NCI-H526 treated with DMSO at 0.1 percent for 48 hours (cell line): ENCODE measurements around the gene PIEZO2.
"Not testable (repeated sequence)": the region's sequence is repeated elsewhere in the genome, so short reads cannot be mapped to it uniquely, and the experiment has no call there.

ENCODE experiments used
- DNase-seq: peaks from one replicate; lab custom pipeline; 2025; lab: John Stamatoyannopoulos, UW

The PIEZO2 gene

DNA sequence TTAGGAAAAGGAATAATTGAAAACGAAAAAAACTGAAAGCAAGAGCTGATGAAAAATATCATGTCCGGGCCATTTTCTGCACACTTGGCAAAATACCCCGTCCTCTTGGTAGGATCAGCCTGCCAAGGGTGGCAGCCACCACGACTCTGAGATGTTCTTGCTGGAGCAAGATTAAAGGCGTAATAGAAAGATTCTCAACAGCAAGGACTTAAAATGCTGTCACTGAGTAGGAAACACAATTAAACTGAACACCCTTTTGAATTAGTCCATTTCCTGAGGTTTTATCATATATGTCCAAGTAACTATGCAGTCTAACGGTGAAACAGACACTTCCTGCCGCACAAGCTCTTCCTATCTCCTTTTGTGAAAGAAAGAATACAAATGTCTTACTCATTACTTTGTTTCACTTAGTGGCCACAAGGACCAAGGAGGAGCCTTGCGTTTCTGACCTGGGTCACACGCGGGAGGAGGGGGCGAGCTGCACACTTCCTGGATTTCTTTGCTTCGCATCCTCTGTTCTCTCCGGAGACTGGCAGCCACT lies 222.7 kb downstream of the PIEZO2 start:
- no peak for DNase-seq

DNA sequence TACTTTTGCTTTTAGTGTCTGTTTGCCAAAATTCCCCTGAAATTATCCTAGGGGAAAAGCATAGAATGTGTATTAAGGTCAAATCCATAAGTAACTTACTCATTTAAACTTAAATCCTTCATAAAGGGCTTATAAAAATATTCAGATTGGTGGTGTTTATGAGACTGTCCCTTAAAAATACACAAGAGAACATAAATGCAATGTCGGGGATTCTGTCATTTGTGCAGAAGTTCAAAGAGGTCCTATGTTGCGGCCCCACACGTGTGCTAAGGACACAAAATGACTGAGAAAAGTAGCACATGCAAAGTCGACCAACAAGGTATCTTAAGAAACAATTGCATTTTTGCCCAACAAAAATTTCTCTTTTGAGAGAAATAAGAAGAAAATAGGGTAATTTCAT lies 225.1 kb downstream of the PIEZO2 start:
- DNase-seq, result no peak

DNA sequence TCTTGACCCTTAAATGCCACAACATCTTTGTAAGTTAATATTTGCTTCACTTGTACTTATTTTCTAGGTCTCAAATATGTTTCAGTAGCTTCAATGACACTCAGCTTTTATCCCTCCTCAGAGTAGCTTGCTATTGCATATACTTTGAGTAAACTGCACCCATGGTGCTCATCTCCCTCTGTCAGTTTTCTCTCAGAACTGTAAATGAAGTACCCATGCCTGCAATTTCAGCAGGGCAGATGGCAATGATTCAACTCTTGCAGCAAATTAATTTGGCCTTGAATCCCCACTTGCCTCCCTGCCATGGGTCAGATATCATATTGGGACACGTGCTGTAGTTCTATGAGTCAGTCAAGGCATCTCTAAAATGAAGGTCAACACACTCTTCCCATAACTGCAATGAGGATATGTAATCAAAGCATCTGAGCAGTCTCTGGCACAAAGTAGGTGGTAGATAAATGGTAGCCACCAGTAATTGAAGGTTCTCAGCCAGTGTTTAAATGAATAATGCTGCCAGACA lies 225.8 kb downstream of the PIEZO2 start:
- no peak for DNase-seq

DNA sequence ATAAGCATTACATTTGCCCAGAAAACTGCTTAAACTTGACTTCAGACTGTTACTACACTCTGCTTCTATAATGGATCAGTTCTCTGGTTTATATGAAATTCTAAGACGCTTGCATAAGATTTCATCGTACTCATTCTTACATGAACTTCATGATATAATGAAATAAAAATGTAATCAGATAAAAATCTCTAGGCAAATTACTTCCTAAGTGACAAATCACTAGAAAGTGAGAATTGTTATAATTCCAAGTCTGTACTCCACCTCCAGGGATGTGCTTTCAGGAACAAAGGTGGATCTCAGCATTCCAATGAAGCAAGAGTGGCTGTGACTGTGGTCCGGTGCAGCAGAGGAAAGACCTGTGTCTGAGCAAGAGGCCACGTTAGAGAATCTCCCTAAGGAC lies 226.2 kb downstream of the PIEZO2 start:
- DNase-seq, result no peak

DNA sequence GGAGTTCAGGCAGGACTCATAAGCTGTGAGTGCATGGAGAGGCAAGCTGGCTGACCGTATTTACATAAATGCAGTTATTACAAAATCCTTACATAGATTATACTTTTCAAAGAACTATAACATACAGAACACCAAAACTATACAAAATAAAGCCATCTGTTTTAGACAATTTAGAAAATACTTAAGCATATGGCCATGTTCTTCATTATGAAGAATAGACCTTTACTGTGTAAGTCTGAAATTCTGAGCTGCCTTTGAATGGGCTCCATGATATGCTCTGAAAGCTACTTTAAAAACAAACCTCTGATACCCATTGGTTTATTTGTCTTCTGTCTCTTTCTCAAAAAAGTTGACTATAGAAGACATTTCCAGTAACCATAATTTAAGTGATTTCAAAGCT lies 226.7 kb downstream of the PIEZO2 start:
- not testable (repeated sequence) for DNase-seq

DNA sequence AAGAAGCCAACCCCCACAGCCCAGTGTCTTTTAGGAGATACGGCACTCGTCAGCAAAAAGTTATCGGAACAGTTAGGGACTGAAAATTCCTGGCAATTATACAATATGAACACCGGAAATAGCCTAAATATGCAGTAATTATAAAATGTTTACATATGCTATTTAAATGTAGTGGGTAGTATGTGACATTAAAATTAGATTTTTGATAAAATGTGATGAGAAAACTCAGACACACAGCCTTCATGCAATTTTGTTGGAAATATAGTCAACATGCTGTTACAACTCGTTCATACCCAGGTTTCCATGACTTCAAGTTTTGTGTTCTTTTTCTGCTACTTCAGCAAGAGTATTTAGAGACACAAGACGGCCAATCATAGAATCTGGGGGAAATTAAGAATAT lies 229.1 kb downstream of the PIEZO2 start:
- not testable (repeated sequence) for DNase-seq

- DNase-seq, result no peak
Measured at GRCh38 chr18:10919851-10920250, 229.5 kb downstream of the PIEZO2 start.

- DNase-seq, result no peak
Measured at GRCh38 chr18:10916865-10917264, 232.5 kb downstream of the PIEZO2 start.

- no peak for DNase-seq
Measured at GRCh38 chr18:10916387-10916786, 233.0 kb downstream of the PIEZO2 start.

DNA sequence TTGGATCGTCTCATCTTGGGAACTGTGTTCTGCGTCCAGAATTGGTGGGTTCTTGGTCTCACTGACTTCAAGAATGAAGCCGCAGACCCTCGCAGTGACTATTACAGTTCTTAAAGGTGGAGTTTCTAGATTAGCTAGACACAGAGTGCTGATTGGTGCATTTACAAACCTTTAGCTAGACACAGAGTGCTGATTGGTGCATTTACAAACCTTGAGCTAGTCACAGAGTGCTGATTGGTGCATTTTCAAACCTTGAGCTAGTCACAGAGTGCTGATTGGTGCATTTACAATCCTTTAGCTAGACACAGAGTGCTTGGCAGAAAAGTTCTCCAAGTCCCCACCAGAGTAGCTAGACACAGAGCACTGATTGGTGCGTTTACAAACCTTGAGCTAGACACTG lies 233.6 kb downstream of the PIEZO2 start:
- DNase-seq, result not testable (repeated sequence)

DNA sequence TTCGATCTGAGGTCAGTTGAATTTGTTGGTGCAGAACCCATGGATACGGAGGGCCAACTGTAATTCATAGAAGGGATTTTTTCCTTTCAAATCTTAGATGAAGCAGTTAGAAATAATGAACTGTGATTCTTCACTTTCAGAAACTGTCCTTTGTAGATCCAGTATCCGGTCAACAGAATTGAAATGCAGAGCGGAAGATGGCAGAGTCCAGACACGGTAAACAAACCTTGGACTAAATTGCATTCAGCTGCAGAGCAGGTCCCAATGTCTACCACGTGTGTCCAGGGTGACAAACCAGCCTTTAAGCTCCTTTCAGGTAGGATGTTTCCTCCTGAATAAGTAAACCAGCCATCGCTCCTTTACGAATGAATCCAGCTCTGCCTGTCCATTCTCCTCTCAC lies 234.8 kb downstream of the PIEZO2 start:
- DNase-seq, result not testable (repeated sequence)

- DNase-seq, result no peak
Measured at GRCh38 chr18:10913919-10914318, 235.4 kb downstream of the PIEZO2 start.

- no peak for DNase-seq
Measured at GRCh38 chr18:10912790-10913545, 236.4 kb downstream of the PIEZO2 start.

GRCh38 chr18:10909724-10910123 lies 239.6 kb downstream of the PIEZO2 start:
- DNase-seq, result no peak

GRCh38 chr18:10908760-10909159 lies 240.6 kb downstream of the PIEZO2 start:
- DNase-seq, result no peak

GRCh38 chr18:10907749-10908148 lies 241.6 kb downstream of the PIEZO2 start:
- DNase-seq, result no peak

- no peak for DNase-seq
Measured at GRCh38 chr18:10901329-10901728, 248.0 kb downstream of the PIEZO2 start.

DNA sequence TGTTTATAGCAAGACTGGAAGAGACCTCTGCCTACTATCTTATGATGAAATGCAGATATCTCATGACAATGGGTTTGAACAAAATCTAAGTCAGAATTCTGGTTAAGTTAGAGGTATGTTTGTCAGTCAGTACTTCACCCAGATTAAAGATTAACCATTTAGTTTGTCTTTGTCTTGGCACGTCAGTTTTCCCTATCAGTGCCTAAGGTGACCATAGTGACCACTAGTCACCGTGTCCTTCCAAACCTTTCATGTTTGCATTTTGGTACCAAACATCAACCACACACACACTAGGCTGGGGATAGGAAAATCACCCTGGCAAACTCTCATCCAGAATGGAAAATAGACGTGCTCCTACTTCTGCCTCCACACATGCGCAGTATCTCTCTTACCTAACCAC lies 248.9 kb downstream of the PIEZO2 start:
- DNase-seq, result no peak

DNA sequence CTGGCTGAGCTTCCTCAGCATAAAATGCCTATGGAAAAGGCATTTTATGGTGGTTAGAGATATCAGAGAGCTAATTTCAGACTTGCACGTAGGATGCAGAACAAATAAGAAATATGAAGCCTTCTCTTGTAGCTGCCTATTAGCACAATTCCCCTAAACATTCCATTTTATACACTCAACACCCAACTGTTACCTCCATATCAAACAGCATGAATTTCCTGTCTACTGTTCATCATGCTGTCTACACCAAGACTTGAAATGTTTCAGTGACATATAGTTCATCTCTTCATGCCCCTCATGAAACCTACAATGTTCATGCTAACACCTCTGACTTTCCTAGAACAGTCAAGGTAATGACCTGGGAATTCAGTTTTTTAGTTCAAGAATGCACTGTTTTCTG lies 249.9 kb downstream of the PIEZO2 start:
- no peak for DNase-seq

DNA sequence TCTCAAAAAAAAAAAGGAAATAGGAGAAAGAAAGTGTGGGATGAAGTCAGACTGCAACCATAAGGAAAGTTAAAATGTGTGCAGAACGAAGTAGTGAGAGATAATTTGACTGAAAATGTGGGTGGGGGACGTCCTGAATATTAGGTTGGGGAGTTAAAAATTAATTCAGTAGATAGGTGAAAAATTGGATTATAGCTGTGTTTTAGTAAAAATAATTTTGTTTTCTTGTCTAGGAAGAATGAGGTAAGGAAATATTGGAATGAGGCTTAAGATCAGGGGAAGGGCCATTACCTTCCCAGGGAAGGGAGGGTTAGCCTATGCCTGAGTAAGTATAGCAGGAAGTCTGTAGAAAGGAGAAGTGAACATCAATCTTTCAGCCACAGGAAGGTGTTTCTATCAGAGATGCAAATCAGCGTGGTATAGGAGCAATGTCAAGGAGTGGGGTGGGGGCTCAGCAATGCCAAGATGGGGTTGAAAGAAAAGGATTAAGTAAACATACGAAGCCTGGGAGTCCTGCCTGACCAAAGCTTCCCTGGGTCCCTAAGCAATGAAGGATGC lies 250.9 kb downstream of the PIEZO2 start:
- DNase-seq, result no peak

DNA sequence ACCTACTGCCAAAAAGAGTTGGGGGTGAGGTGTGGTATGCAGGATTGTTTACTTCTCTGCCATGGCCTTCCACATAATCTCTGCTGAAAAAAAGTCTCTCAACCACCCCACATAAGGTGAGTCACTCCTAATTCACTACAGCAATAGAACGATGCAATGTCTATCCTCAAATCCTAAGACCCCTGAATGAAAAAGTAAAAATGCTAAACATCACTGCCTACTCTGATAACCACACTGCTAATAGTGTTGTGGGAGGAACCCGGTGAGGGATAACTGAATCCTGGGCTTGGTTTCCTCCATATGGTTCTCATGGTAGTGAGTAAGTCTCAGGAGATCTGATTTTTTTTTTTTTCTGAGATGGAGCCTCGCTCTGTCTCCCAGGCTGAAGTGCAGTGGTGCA lies 252.5 kb downstream of the PIEZO2 start:
- DNase-seq, result no peak

DNA sequence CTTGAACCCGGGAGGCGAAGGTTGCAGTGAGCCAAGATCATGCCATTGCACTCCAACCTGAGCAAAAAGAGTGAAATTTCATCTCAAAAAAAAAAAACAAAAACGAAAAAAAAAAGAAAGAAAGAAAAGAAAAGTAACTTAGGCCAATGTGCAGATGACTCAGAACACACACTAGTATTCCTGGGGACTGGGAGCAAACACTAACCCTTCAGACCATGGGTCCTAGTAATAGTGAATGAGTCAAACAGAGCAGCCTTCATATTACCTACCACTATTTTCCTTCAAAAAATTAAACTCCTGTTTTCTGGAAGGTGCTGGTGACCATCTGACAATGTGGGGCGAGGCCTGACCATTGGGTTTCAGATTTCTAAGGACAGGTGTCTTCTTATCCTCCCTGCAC lies 253.4 kb downstream of the PIEZO2 start:
- no peak for DNase-seq

DNA sequence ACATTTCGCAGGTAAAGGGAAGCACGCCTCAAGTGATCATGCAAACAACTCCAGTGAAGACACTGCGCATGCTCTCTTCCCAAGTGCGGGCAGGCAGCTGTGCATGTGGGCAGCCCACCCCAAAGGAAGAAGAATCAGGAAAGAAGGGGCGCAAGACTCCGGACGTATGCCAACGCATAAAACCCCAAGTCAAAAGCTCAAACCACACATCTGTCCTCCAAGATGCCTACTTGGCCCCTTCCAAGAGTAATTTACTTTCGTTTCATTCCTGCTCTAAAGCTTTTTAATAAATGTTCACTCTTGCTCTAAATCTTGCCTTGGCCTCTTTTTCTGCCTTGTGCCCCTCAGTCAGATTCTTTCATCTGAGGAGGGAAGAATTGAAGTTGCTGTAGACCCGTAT lies 254.9 kb downstream of the PIEZO2 start:
- no peak for DNase-seq

DNA sequence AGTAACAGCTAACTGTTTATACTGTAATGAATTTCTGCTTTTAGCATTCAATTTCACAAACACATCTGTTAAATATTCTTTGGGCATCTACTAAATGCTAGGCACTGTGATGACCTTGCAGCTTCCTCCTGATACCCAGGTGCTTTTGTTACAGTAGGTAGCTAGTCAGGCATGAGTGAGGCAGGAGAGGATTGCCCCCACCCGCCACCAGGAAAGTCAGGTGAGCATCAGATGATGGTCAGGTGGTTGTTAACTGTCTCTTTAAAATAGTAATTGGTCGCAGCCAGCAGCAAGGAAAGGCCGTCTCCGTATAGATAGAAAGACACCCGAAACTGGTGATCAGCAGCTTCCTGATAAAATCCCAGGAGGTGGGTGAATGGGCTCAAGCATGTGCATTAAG lies 255.6 kb downstream of the PIEZO2 start:
- no peak for DNase-seq
